ENCODE data around the gene TBC1D2. TPM values are rescaled to one million over a fixed set of nuclear protein-coding genes. Genes with fewer than 3 reads are reported as not detected.

The TBC1D2 gene
- total and polyA plus RNA-seq, 2 of the 13 experiments (the other 11 are each of a cell fraction or from before 2014, with no cell fraction given): 2.0 to 2.8 TPM

DNA sequence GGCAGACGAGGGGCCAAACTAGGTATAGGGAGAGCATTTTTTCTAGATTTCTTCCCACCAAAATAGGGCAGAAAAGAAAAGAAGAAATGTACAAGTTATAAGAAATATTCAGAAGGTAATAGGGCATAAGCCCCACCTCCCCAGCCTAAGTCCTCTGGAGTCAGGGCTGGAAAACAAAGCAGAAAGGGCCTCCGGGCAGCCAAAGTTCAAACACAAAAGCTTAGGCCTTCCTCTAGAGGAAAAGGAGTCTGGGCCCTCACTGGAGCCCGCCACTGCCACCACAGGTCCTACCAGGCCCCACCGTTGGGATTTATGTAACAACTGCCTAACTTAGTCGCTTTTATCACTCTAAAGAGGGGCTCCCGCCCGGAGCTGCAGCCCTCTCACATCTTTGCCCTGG, 27.6 kb downstream of the TBC1D2 start (continued):
- TF ChIP-seq, protein P1, sequence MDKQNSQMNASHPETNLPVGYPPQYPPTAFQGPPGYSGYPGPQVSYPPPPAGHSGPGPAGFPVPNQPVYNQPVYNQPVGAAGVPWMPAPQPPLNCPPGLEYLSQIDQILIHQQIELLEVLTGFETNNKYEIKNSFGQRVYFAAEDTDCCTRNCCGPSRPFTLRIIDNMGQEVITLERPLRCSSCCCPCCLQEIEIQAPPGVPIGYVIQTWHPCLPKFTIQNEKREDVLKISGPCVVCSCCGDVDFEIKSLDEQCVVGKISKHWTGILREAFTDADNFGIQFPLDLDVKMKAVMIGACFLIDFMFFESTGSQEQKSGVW (CRISPR knock-in tag; IDR thresholded peaks at IDR 0.05; ENCODE audit: borderline replicate concordance): no peak
- TF ChIP-seq, protein P2, sequence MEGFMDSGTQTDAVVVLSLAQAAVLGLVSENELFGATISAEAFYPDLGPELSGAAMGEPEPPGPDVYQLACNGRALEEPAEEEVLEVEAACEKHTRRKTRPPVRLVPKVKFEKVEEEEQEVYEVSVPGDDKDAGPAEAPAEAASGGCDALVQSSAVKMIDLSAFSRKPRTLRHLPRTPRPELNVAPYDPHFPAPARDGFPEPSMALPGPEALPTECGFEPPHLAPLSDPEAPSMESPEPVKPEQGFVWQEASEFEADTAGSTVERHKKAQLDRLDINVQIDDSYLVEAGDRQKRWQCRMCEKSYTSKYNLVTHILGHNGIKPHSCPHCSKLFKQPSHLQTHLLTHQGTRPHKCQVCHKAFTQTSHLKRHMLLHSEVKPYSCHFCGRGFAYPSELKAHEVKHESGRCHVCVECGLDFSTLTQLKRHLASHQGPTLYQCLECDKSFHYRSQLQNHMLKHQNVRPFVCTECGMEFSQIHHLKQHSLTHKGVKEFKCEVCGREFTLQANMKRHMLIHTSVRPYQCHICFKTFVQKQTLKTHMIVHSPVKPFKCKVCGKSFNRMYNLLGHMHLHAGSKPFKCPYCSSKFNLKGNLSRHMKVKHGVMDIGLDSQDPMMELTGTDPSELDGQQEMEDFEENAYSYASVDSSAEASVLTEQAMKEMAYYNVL (CRISPR knock-in tag; IDR thresholded peaks at IDR 0.05; ENCODE audit: borderline replicate concordance): no peak
- TF ChIP-seq PRDM4 (CRISPR knock-in tag; IDR thresholded peaks at IDR 0.05; ENCODE audit: borderline replicate concordance) (no peak), ZFX (CRISPR knock-in tag; IDR thresholded peaks at IDR 0.05; ENCODE audit: low read depth) (peak; percentile 76), NFAT5 (CRISPR knock-in tag; IDR thresholded peaks at IDR 0.05) (no peak), EP300 (IDR thresholded peaks at IDR 0.05; ENCODE audit: low read depth in 2 of 2, low read length in 2 of 2) (peak in 1 of 2 experiments; percentile 41; a peak in 1 of 4 replicates), EP300 (CRISPR knock-in tag; IDR thresholded peaks at IDR 0.05; ENCODE audit: borderline replicate concordance) (no peak), ZFY (CRISPR knock-in tag; IDR thresholded peaks at IDR 0.05) (peak; percentile 82), TRIM24 (CRISPR knock-in tag; IDR thresholded peaks at IDR 0.05) (no peak), ZBTB7B (CRISPR knock-in tag; IDR thresholded peaks at IDR 0.05) (peak; percentile 71; the same call in 1 of the 2 replicates), ELF3 (CRISPR knock-in tag; IDR thresholded peaks at IDR 0.05) (0 out of 2 replicates have a peak, but pooled peaks have one; percentile 13), RARA (CRISPR knock-in tag; IDR thresholded peaks at IDR 0.05) (peak; percentile 23; the same call in 1 of the 2 replicates), ZNF574 (CRISPR knock-in tag; IDR thresholded peaks at IDR 0.05) (0 out of 2 replicates have a peak, but pooled peaks have one; percentile 8), ZNF83 (CRISPR knock-in tag; IDR thresholded peaks at IDR 0.05; ENCODE audit: borderline replicate concordance) (no peak), FOSL1 (CRISPR knock-in tag; IDR thresholded peaks at IDR 0.05; ENCODE audit: borderline replicate concordance) (no peak)

All from HepG2 (cell line).